HG03097 (cell line): ENCODE results near the gene TGFB2.

ENCODE experiments used
- ATAC-seq: cut with Tn5 transposase; IDR thresholded peaks from one replicate; pipeline ENCODE4 v1.9.1; 2021; ENCODE audit not compliant: unreplicated experiment, low FRiP score

The TGFB2 gene

GRCh38 chr1:218357211-218357892 is 12.2 kb downstream of the TGFB2 start:
- ATAC-seq: no peak

GRCh38 chr1:218357893-218358232 is 12.7 kb downstream of the TGFB2 start:
- ATAC-seq: no peak

- no peak for ATAC-seq
Observed at GRCh38 chr1:218361298-218362065, 16.3 kb downstream of the TGFB2 start.

DNA sequence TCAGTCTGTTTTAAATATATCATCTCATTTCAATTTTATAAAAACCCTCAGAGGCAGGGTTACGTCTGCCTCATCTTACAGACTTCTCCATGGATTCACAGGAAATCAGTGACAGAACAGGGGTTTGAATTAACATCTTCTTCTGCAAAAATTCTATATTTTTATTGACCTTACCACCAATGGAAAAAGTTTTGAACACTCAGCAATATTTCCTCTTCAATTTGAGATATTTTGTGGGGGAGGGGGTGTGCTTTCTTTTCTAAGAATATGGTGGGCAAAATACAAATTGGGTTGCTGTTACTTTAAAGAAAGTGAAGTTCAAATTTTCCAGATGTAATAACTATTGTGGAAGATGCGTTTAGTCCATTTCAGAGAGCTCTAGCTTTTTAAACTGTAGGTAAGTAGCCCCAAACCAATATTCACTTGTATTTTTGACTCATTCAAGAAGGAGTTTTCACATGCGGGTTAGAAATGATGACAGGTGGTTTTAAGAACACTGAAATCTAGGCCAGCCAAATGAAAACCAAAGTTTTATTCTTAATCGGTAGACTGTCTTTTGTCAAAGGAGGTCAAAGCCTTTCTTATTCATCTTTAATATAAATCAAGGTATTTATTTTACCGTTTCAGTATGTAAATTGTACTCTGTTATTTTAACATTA is 17.4 kb downstream of the TGFB2 start:
- no peak for ATAC-seq

- no peak for ATAC-seq
Observed at GRCh38 chr1:218363141-218363540, 18.0 kb downstream of the TGFB2 start.

GRCh38 chr1:218364028-218364710 is 19.0 kb downstream of the TGFB2 start:
- no peak for ATAC-seq

GRCh38 chr1:218365226-218365999 is 20.3 kb downstream of the TGFB2 start:
- ATAC-seq: no peak

DNA sequence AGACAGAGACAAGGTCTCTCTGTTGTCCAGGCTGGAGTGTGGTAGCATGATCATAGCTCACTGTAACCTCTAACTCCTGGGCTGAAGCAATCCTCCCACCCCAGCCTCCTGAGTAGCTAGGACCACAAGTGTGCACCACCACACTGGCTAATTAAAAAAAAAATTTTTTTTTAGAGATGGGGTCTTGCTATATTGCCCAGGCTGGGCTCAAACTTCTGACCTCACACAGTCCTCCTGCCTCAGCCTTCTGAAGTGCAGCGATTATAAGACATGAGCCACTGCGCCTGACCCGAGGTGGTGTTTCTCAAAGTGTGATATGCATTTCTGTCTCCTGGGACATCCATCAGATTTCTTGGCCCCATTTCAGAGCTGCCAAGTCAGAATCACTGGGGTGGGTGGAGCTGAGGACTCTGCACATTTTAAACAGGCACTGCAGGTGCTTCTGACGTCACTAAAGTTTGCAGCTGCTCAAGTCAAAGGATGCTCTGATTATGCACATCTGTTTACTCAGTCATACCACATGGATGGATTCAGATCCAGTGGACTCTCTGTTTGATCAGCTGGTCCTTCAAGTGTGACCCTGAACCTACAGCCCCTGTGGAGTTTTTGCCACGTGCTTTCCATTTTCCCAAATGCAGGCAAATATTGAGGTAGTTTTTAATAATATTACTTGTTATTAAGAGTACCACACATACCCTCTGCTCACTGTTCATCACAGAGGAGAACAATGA is 21.4 kb downstream of the TGFB2 start:
- no peak for ATAC-seq

DNA sequence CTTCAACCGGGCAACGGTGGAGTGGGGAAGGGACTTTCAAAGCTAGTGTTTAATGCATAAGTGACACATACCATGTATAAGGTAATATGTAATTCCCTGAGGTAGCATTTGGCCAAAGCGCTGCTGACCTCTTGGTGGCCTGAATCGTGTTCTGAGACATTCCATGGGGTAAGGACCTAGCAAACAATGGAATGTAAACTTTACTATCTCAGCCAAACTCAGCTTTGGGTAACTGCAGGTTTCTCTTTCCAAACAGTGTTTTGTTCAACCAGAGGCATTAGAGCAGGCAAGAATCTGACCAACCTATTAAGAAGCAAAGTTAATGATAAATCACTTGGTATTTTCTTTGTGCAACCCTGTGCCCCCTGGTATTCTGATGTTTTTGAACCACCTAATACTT is 22.0 kb downstream of the TGFB2 start:
- no peak for ATAC-seq

GRCh38 chr1:218368686-218369085 is 23.6 kb downstream of the TGFB2 start:
- no peak for ATAC-seq

DNA sequence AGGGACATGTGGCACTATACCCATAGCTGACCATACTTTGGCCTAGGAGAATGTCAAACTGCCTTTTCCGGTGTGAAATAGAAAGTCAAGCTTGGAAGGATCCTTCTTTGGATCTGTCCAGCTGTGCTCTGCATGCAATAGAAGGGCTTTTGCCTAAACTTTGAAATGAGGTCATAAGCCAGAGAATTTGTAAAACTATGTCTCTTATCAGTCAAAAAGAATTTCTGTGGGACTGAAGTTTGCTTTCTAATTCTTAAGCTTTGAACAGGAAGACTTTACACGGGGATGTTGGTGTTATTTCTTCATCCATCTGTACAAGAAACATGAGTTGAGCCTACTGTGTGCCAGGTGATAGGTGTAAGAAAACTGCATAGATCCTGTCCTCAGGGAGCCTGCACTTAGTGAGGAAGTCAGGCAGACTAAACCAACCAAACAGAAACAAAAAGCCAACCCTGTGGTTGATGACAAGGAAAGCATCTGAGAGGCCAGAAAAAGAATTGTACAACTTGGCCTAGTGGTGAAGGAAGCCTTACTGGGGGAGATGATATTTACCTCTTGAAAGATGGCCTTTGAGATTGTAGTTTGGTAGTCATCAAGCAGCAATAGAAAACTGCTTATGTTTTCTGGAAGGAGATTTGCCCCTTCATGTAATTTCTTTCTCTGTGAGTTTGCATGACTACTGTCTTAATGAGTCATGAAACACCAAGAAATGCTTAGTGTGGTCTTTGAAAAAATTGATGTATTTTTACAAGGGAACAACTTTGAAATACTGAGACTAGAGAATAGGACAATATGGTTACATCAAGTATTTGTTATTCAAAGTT is 24.8 kb downstream of the TGFB2 start:
- ATAC-seq: no peak

DNA sequence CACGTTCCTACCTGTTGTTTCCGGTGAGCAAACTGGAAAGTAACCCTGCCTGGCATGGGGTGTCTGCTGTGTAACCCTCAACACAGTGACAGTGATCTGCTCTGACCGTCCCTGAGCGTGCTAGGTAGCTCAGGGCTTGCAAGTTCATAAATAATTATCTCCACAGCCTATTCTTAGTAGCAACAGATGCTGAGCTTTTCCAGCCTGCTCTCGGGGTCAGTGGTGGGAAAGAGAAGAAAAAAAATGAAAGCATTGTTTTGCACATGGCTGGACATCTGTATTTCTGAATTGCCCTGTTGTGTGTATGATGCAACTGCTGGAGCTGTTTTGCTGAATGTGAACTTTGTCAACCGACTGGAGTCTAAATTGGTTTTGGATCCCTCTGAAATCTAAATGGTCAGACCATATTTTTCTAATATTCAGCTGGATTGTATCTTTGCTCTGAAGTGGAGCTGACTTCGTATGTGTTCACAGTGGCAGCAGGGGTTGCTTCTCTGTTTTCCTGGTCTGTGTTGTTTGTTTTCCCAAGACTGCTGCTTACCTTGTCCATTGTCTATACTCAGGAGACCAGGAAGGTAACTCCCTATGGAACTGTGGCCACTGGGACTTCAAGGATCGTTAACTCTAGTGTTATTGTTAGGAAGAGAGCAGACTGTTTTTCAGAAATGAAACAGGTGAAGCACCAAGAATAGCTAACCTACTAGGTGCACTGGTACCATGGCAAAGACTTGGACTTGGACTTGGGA is 27.0 kb downstream of the TGFB2 start:
- no peak for ATAC-seq

- ATAC-seq: no peak
Observed at GRCh38 chr1:218374401-218375353, 29.5 kb downstream of the TGFB2 start.

- ATAC-seq: peak; percentile 25
Observed at GRCh38 chr1:218376722-218377121, 31.6 kb downstream of the TGFB2 start.

DNA sequence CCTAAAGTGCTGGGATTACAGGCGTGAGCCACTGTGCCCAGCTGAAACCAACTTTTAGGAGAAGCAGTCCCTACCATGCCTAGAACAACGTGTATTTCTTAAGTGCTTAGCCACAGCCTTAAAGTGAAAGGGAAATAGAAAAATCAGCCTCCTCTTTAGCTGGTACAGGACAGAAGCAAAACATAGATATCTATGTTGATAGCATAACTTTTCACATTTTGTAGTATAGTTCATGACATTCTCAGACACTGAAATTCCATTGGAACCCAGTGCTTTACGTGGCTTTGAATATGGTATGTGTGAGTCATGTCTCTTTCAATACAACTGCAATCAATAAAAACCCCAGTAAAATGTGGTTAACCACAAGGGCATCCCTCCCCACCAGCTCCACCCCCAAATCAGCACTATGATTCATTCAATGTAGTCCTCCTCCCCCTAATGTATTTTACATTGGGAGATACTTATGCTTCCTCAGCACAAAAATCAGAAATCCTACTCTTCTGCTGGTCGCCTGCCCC is 32.1 kb downstream of the TGFB2 start:
- peak; percentile 74 for ATAC-seq

- ATAC-seq: no peak
Observed at GRCh38 chr1:218380125-218380977, 35.2 kb downstream of the TGFB2 start.
